CD4-positive, alpha-beta T cell treated with Interleukin-17A for 4 hours (primary cell): ENCODE data around the gene PBX2.
"Not testable (repeated sequence)": the region's sequence is repeated elsewhere in the genome, so short reads cannot be mapped to it uniquely, and the experiment has no call there.

Experiments used
- DNase-seq: peaks from one replicate; pipeline ENCODE4 v3.0.0-alpha.2; 2020; ENCODE audit warnings: mixed read lengths

Gene PBX2

GRCh38 chr6:32148289-32149091, 41.5 kb downstream of the PBX2 start:
- peak; percentile 78 for DNase-seq

GRCh38 chr6:32147401-32148132, 42.4 kb downstream of the PBX2 start:
- no peak for DNase-seq

GRCh38 chr6:32146687-32147086, 43.3 kb downstream of the PBX2 start:
- no peak for DNase-seq

- DNase-seq = no peak
Observed at GRCh38 chr6:32146287-32146686, 43.7 kb downstream of the PBX2 start.

GRCh38 chr6:32144238-32144637, 45.8 kb downstream of the PBX2 start:
- DNase-seq = not testable (repeated sequence)

GRCh38 chr6:32140420-32141046, 49.5 kb downstream of the PBX2 start:
- no peak for DNase-seq

GRCh38 chr6:32139590-32139989, 50.4 kb downstream of the PBX2 start:
- DNase-seq = no peak

- DNase-seq = no peak
Observed at GRCh38 chr6:32137454-32137853, 52.5 kb downstream of the PBX2 start.
